ENCODE data around the gene CCL17. TPM values are rescaled to one million over a fixed set of nuclear protein-coding genes. Genes with fewer than 3 reads are reported as not detected.

CCL17 gene
- total and polyA plus RNA-seq, 10 of the 15 experiments (the other 5 are each of a cell fraction or from before 2014, with no cell fraction given), result 1.2 to 84.9 (median 34.2) TPM

DNA sequence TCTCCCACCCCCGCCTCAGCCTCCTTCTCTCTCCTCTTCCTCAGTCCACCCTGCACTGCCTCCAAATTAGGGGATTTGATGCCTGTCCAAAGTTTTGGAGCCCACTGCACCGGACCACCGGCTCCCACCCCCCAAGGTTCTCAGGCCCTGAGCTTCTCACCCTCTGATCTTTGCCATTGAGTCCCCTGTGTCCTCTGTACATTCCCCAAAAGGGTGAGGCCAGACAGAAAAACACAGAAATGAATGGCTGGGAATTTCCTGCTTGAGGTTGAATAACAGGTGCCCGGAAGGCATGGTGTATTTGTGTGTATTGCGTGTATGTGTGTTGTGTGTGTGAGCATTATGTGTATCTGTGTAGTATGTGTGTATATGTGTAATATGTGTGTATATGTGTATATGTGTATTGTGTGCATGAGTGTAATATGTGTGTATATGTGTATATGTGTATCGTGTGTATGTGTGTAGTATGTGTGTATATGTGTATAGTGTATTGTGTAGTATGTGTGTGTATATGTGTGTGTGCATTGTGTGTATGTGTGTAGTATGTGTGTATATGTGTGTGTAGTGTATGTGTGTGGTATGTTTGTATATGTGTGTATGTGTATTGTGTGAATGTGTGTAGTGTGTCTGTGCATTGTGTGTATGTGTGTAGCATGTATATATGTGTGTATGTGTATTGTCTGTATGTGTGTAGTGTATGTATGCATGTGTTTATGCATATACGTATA, 16.0 kb upstream of the CCL17 start (continued):
- TF ChIP-seq CEBPZ (IDR thresholded peaks at IDR 0.05; ENCODE audit: low read depth, low read length) (no peak), RUNX3 (IDR thresholded peaks at IDR 0.05; ENCODE audit: low read length) (peak; percentile 95), ZNF622 (IDR thresholded peaks at IDR 0.05) (peak; percentile 36; the same call in 1 of the 2 replicates), TCF12 (IDR thresholded peaks at IDR 0.05; ENCODE audit: low read depth, low read length) (peak; percentile 97), FOXM1 (IDR thresholded peaks at IDR 0.05; ENCODE audit: low read depth, low read length) (peak; percentile 98), PKNOX1 (IDR thresholded peaks at IDR 0.05) (peak; percentile 68), BCL3 (IDR thresholded peaks at IDR 0.05; ENCODE audit: borderline replicate concordance, insufficient read depth, low read depth, low read length, poor library complexity, severe bottlenecking) (peak; percentile 95), NR2F1 (conservative IDR thresholded peaks at IDR 0.05) (peak; percentile 79), RB1 (IDR thresholded peaks at IDR 0.05; ENCODE audit: borderline replicate concordance) (0 out of 2 replicates have a peak, but pooled peaks have one; percentile 19), IKZF1 (conservative IDR thresholded peaks at IDR 0.05) (peak; percentile 71), DPF2 (IDR thresholded peaks at IDR 0.05) (peak; percentile 92), ZNF384 (IDR thresholded peaks at IDR 0.05; ENCODE audit: borderline replicate concordance, low read depth, low read length) (no peak), CBFB (IDR thresholded peaks at IDR 0.05; ENCODE audit: low read depth) (peak; percentile 75), EZH2 (IDR thresholded peaks at IDR 0.05; ENCODE audit: borderline replicate concordance, control insufficient read depth, low read depth, low read length) (no peak), HDGF (IDR thresholded peaks at IDR 0.05) (peak; percentile 97), PAX8 (IDR thresholded peaks at IDR 0.05) (peak; percentile 94; the same call in 1 of the 2 replicates), SUZ12 (IDR thresholded peaks at IDR 0.05; ENCODE audit: unreplicated experiment) (no peak), SUPT20H (IDR thresholded peaks at IDR 0.05; ENCODE audit: borderline replicate concordance, control insufficient read depth, low read depth, low read length) (no peak), BMI1 (IDR thresholded peaks at IDR 0.05; ENCODE audit: borderline replicate concordance) (peak; percentile 56; the same call in 1 of the 2 replicates), HDAC6 (IDR thresholded peaks at IDR 0.05; ENCODE audit: unreplicated experiment) (no peak), LARP7 (IDR thresholded peaks at IDR 0.05) (no peak), POLR2AphosphoS5 (IDR thresholded peaks at IDR 0.05; ENCODE audit: low read length) (0 out of 2 replicates have a peak, but pooled peaks have one; percentile 56), BCL11A (IDR thresholded peaks at IDR 0.05; ENCODE audit: low read depth, low read length) (peak; percentile 94), TARDBP (IDR thresholded peaks at IDR 0.05; ENCODE audit: borderline replicate concordance) (no peak)
- TF ChIP-seq, protein P1, sequence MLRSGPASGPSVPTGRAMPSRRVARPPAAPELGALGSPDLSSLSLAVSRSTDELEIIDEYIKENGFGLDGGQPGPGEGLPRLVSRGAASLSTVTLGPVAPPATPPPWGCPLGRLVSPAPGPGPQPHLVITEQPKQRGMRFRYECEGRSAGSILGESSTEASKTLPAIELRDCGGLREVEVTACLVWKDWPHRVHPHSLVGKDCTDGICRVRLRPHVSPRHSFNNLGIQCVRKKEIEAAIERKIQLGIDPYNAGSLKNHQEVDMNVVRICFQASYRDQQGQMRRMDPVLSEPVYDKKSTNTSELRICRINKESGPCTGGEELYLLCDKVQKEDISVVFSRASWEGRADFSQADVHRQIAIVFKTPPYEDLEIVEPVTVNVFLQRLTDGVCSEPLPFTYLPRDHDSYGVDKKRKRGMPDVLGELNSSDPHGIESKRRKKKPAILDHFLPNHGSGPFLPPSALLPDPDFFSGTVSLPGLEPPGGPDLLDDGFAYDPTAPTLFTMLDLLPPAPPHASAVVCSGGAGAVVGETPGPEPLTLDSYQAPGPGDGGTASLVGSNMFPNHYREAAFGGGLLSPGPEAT (IDR thresholded peaks at IDR 0.05; ENCODE audit: low read depth), result peak; percentile 92
